ENCODE data around the gene LRP1.

The LRP1 gene

DNA sequence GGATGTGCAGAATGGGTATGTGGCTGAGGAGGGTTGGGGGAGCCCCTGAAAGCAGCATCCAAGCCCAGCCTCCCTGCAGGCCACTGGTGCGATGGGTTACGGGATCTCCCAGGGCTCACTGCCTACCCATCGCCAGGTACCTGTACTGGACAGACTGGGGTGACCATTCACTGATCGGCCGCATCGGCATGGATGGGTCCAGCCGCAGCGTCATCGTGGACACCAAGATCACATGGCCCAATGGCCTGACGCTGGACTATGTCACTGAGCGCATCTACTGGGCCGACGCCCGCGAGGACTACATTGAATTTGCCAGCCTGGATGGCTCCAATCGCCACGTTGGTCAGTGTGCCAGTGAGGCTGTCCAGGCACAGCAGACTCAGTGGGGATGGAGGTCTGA is 70.0 kb downstream of the LRP1 start:
- DNase-seq = no peak

DNA sequence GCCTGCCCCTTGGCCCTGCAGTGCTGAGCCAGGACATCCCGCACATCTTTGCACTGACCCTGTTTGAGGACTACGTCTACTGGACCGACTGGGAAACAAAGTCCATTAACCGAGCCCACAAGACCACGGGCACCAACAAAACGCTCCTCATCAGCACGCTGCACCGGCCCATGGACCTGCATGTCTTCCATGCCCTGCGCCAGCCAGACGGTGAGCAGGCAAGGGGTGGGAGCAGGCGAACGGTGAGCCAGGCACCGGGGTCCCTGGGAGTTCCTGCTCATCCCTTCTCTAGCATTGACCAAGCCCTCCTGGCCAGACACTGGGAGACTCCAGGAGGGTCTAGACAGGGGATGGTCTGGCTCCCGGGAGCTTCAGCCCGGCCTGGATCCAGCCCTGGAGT is 70.9 kb downstream of the LRP1 start:
- no peak for DNase-seq

GRCh38 chr12:57200497-57200896 is 72.2 kb downstream of the LRP1 start:
- DNase-seq = no peak

DNA sequence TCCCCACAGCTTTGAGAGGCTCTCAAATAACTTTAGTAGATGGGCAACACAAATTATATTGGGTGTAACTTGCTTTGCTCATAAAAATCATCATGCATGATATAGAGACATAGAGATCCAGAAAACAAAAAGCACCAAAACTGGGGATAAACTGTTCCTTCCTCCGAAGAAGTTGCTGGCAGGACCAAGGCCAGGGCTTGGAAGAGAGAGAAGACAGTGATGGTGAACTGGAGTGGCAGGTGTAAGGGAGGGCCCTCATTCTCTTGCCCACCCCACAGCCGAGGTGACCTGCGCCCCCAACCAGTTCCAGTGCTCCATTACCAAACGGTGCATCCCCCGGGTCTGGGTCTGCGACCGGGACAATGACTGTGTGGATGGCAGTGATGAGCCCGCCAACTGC is 72.9 kb downstream of the LRP1 start:
- DNase-seq = no peak

DNA sequence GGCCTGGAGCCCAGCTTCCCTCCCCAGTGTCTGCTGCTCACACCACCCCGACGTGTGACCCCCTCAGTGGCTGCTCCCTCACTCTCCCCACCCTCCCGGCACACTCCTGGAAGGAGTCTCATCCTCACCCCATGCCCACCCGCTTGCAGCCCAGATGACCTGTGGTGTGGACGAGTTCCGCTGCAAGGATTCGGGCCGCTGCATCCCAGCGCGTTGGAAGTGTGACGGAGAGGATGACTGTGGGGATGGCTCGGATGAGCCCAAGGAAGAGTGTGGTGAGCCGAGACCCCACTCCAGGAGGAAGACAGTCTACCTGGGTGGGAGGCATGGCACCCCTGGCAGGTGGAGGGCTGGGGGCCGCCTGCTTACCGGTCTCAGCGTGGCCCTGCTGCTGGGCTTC is 73.3 kb downstream of the LRP1 start:
- no peak for DNase-seq

DNA sequence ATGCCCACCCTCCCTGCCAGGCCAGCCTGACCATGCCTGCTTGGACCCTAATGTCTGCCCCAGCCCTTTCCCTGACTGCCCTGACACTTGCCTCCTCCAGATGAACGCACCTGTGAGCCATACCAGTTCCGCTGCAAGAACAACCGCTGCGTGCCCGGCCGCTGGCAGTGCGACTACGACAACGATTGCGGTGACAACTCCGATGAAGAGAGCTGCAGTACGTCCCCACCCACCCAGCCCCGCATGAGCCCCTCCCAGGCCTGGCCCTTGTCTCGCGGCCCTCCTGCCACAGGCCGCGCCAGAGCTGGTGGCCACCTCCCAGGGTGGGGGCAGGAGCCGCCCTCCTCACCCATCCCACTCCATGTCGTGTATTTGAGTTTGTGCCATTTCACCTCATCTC is 74.0 kb downstream of the LRP1 start:
- no peak for DNase-seq

- DNase-seq = no peak
These were observed 74.9 kb downstream of the LRP1 start for GRCh38 chr12:57203201-57203600.

DNA sequence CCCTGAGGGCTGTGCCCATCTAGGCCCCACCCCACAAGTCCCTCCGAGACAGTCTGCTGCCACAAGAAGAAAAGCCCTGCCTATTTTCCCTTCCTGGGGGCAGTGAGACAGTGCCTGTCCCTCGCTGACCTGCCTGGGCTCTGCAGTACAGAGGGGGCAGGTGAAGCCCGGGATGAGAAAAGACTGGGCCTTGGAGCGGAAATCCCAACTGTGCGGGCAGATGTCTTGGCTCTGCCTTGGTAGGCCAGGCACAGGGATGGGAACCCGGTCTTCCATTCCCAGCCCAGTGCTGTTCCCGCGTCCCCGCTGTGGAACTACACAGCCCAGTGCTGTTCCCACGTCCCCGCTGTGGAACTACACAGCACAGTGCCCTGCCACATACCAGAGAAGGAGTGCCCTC is 75.5 kb downstream of the LRP1 start:
- no peak for DNase-seq

DNA sequence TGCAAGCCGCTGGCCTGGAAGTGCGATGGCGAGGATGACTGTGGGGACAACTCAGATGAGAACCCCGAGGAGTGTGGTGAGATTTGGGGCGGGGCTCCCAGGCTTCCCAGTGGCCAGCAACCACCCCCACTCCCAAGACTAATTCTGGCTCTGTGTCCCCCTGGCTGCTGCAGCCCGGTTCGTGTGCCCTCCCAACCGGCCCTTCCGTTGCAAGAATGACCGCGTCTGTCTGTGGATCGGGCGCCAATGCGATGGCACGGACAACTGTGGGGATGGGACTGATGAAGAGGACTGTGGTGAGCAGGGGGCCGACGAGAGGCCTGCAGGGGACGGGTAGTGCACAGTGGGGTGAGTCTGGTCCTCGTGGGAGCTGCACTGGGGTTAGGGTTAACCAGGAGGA is 76.2 kb downstream of the LRP1 start:
- DNase-seq = no peak

DNA sequence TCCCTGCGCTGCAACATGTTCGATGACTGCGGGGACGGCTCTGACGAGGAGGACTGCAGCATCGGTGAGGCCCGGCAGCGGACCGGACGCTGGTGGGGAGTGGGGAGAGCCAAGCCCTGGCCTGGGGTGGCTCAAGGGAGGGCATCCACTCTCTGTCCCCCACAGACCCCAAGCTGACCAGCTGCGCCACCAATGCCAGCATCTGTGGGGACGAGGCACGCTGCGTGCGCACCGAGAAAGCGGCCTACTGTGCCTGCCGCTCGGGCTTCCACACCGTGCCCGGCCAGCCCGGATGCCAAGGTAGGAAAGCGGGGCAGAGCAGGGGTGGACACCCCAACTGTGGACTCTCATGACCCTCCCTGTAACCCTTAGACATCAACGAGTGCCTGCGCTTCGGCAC is 76.9 kb downstream of the LRP1 start:
- DNase-seq = no peak

- no peak for DNase-seq
These were observed 77.6 kb downstream of the LRP1 start for GRCh38 chr12:57205931-57206330.

- DNase-seq = no peak
These were observed 79.7 kb downstream of the LRP1 start for GRCh38 chr12:57207731-57208630.

GRCh38 chr12:57208631-57209282 is 80.5 kb downstream of the LRP1 start:
- DNase-seq = no peak

GRCh38 chr12:57209916-57210315 is 81.6 kb downstream of the LRP1 start:
- DNase-seq = no peak

DNA sequence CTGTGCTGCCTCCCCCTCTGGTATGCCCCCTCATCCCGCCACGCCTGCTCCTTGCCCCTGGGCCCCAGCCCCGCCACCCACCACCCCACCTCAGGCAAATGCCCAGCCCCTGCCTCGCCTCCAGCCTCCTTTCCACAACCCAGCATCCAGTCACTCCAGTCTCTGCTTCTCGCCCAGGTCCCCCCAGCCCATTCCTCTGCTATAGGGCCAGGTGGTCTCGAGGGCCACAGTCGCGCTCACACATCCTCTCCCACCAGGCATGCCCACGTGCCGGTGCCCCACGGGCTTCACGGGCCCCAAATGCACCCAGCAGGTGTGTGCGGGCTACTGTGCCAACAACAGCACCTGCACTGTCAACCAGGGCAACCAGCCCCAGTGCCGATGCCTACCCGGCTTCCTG is 82.2 kb downstream of the LRP1 start:
- DNase-seq = no peak

DNA sequence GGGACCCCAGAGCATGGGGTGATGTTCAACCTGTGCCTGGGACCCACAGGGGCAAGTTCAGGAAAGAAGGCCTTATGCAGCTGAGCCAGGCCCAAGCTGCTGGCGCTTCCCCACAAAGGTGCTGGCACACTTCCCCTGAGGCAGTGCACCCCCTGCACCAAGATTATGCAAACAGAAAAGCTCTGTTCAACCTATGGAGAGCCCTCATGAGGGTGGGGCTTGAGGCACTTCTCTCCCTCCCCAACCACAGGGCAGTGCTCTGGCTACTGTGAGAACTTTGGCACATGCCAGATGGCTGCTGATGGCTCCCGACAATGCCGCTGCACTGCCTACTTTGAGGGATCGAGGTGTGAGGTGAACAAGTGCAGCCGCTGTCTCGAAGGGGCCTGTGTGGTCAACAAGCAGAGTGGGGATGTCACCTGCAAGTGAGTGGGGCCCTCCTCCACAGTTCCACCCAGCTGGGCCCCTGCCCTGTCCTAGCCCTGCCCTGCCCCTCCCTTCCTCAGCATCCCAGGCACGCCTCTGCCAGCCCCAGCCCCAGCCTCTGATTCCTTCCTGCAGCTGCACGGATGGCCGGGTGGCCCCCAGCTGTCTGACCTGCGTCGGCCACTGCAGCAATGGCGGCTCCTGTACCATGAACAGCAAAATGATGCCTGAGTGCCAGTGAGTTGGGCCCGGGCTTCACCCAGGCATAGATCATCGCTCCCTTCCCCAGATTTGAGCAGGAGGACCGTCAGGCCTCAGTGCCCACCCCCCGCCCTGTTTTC is 82.8 kb downstream of the LRP1 start:
- no peak for DNase-seq

DNA sequence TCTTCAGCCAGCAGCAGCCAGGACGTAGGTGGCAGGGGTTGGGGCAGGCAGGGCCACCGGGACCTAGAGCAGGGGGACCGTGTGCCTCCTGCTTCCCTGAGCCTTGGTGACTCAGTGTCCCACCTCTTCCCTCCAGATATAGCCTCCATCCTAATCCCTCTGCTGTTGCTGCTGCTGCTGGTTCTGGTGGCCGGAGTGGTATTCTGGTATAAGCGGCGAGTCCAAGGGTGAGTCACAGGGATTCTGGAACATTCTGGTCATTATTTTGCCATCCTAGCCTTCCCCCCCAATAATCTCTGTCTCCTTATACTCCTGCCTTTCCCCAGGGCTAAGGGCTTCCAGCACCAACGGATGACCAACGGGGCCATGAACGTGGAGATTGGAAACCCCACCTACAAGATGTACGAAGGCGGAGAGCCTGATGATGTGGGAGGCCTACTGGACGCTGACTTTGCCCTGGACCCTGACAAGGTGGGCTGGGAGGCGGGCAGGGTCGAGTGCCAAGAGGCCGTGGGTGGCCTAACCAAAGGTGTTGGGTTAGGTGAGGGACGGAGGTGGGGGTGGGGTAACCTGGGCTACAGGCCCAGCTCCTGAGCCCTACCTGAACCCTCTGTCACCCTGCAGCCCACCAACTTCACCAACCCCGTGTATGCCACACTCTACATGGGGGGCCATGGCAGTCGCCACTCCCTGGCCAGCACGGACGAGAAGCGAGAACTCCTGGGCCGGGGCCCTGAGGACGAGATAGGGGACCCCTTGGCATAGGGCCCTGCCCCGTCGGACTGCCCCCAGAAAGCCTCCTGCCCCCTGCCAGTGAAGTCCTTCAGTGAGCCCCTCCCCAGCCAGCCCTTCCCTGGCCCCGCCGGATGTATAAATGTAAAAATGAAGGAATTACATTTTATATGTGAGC is 83.8 kb downstream of the LRP1 start:
- DNase-seq = no peak

GRCh38 chr12:57212701-57213057 is 84.4 kb downstream of the LRP1 start:
- DNase-seq = no peak

DNA sequence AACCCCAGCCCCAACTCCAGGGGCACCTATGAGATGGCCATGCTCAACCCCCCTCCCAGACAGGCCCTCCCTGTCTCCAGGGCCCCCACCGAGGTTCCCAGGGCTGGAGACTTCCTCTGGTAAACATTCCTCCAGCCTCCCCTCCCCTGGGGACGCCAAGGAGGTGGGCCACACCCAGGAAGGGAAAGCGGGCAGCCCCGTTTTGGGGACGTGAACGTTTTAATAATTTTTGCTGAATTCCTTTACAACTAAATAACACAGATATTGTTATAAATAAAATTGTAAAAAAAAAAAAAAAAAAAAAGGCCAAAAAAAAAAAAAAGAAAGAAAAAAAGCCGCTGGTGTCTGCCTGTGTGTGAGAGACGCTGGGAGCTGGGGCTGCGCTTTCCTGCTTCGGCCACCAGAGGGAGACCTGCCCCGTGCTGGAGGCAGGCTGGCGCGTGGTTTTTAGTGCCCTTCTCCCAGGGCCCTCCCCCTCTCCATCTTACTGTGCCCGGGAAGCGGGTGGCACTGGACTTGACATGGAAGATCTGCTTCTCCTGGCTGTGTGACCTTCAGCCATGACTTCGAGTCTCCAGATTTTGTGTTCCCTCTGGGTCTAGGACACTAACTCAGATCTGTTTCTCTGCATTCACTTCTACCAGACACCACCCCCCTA is 84.9 kb downstream of the LRP1 start:
- DNase-seq = peak; percentile 87

DNA sequence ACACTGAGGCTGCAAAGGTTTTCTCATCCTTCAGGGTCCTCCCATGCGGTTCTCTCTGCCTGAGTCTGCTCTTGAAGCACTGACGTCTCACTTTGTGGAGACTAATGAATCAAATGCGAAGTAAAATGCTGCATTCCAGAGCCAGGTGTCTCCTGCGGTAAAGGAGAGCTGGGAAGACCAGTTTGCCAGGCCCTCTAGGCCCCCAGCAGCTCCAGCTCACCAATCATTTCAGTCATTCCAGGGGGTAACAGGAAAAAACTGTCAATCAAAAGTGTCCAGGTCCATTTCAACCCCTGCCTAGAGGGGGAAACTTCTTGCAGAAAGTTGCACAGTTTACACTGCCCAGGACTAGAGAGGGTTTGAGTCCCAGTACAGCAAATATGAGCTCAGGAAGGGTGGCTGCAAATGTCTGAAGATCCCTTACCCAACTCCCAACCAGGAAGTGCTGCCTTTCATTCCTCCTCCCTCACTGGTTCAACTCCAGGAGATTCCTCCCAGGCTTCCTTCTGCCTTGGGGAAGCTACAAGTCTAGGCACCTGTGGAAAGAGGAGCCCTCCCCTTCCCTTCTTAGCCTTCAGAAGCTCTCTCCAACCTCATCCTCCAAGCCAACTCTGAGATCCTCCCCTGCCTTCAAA is 85.6 kb downstream of the LRP1 start:
- DNase-seq = no peak

DNA sequence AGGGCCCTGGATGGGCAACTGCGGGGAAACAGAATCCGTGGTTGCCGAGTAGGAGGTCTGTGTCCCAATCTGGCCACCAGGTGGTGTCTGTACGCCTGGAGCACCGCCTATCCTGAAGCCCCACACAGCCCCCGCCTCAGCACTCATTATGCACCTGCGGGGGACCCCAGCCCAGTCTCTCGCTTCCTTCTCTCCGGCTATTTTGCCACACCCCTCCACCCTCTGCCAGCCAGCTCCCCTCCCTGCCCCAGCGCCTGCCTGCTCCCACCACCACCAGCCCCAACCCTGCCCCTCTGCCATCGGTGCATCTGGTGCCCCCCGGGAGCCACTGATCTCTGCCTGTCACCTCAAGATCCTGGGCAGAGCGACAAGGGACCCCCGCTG is 86.1 kb downstream of the LRP1 start:
- peak; percentile 75 for DNase-seq

DNA sequence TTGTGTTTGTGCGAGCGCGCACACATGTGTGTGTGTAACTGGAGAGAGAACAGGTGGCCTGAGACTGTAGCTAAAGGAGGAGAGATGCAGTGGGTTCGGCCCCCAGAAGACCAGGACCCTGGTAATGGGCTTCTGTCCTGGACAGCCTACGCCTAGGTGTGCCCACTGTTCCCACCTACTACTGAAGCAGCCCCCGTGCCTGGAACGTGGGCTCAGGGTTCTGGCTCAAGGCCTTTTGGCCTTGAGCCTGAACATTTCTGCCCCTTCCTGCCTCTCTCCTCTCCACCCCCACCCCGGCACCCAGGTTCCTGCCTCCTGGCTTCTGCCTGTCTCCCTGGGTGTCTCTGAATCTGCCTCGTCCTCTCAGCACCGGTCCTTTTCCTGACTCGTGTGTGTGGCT is 86.8 kb downstream of the LRP1 start:
- DNase-seq = no peak
